Activated naive CD8-positive, alpha-beta T cell treated with anti-CD3 and anti-CD28 coated beads, Interleukin-2, amount 50 U/mL, for 16 hours (primary cell): ENCODE measurements around the gene PHTF2.

Source experiments
- DNase-seq: peaks from one replicate; pipeline ENCODE4 v3.0.0-alpha.2; 2020; ENCODE audit warnings: low read depth, low spot score

PHTF2 gene

DNA sequence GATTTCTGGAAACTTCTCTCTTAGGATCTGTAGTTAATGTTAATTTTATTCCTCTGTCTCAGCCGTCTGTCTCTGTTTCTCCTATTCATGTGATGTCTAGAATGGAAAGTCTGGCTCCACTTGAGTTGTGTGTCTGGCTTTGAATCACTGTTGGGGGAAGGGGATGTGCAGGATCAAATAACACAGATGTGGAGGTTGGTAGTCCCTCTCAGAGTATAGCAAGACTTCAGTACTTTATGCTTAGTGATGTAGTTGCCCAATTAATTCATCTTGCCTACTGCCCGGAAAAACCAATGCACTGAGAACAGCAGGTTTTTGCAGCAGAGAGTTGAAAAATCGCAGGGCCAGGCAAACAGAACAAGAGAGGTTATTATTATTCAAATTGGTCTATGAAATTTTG lies 79.2 kb downstream of the PHTF2 start:
- no peak for DNase-seq

DNA sequence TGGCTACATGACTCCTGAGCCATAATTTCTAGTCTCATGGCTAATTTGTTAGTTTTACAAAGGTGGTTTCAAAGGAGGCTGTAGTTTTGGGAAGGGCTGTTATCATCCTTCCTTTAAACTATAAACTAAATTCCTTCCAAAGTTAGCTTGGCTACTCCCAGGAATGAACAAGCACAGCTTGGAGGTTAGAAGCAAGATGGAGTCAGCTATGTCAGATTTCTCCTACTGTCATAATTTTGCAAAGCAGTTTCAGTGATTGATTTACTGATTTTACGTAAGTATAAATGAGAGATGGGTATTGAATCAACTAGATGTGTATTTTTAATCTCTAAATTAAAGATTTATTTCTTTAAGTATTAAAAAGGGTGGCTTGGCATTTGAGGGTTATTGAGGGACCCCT lies 79.9 kb downstream of the PHTF2 start:
- DNase-seq: no peak

DNA sequence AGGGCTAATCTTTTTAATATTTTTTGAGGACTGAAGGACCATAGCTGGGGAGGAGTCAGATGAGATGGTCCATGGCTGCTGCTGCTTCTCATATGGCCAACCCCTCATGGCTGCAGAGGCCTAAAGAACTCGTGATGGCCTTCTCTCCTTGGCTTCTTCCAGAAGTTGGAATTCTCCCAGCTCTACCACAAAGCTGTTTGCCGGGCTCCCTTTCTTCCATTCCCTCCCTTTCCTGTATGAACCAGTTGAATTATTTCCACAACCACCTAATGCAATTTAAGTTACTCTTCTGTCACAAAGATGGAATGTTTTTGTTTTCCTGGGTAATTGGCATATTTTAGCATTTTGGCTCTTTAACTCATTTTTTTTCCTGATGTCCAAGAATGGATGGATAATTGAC lies 80.7 kb downstream of the PHTF2 start:
- DNase-seq: no peak

DNA sequence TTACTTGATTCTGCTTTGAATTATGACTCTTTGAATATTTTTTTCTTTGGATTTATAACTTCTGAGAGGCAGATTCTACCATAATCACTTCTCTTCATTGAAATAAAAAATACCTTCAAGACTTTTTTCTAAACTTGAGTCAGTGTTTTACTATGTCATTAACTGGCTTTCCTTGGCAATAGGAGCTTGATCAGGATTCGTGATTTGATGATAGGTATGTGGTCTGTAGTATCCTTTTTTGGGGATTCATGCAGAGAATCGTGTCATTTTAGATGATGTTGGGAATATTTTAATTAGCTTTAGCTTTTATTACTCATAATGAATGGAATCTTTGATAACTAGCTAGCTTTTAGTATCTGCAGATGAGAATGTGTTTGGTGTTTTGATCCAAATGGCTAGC lies 83.3 kb downstream of the PHTF2 start:
- DNase-seq: no peak

DNA sequence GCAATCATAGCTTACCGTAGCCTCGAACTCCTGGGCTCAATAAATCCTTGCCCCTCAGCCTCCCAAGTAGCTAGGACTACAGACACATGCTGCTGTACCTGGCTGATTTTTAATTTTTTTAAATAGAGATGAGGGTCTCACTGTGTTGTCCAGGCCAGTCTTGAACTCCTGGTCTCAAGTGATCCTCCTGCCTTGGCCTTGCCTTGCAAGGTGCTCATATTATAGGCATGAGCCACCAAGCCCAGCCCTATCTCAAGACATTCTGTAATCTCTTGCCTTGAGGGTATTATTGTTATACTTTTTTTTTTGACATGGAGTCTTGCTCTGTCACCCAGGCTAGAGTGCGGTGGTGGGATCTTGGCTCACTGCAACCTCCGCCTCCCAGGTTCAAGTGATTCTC lies 86.6 kb downstream of the PHTF2 start:
- DNase-seq: no peak

DNA sequence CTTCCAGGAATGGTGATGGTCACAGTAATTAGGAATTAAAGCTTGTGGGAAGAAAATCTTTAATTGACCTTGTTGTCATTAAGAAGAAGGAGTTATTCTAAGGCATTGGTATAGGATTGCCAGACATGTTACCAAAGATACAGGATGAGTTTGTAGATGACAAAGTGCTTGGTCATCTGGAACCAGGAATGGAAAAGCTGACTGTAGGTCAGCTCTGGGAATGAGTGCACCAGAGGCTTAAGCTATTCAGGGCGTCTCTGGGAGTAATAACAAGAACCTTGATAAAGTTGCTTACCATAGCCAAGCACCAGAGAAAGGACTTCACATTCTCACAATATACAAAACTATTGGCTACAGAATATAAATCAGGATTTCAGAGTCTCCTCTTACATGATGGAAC lies 89.0 kb downstream of the PHTF2 start:
- DNase-seq: no peak

DNA sequence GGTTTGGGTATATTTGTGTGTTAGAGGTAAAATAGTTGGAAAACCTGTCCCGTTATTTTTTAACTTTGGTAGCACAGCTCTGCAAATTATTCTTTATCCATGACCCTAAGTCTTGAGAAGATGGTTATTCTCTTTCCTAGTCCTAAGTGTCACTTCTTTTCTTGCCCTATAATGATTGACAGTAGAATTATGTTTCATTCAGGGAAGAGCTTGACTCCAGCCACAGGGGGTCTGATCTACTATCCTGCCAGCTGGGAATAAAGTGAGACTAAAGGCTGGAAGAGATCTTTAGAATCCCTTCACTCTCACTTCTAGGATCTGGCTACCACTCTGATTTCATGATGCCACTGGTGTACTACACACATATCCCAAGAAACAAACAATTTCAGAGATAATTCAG lies 90.4 kb downstream of the PHTF2 start:
- no peak for DNase-seq

DNA sequence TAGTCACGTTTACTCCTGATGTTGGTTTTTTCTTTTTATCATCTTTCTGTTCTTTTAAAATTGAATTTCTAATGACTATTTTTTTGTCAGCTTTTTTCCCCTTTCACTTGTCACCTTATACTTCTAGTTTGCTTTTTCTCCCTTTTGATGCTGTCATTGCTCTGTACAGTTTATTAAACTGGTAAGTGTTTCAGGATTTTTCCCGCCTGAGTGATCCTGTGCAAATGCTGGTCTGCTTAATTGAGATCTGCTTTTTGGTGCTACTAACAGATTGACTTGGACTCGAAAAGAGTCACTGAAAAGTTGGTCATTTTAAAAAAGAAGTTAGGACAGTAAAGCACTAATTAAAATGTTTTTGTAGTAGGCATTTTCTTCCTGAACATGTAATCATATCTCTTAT lies 95.2 kb downstream of the PHTF2 start:
- DNase-seq: no peak

DNA sequence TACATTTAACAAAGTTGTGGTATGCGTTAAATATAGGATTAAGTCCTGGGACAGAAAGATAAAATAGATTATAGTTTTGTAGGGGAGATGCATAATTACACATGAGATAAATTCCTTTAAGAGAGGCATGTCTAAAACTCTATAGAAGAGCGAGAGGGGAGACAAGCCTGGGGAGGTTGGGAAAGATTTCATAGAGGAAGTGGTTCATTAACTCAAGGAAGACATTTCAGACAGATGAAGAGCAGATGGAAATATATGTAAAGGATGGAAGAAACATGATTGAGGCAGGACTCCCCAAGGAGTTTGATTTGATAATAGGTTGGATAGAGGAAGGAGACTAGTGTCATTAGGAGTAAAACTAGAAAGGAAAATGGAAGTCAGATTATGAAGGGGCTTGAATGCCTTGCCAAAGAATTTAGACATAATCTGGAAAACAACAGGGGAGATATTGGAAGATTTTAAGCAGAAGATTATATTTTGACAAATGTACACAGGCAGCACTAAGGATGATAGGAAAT lies 96.1 kb downstream of the PHTF2 start:
- no peak for DNase-seq

DNA sequence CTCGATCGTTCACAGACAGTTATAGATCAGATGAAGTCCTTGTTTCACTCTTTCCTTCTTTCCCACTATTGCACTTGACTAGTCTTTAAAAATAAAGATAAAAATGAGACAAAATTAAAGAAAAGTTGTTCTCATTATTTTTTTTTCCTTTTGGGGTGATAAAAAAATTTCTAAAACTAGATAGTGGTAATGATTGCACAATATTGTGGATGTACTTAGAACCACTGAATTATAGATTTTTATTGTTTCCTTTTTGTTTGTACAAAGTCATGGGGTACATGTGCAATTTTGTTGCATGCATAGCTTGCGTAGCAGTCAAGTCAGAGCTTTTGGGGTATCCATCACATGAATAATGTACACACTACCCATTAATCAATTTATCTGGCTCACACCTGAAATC lies 97.3 kb downstream of the PHTF2 start:
- no peak for DNase-seq

DNA sequence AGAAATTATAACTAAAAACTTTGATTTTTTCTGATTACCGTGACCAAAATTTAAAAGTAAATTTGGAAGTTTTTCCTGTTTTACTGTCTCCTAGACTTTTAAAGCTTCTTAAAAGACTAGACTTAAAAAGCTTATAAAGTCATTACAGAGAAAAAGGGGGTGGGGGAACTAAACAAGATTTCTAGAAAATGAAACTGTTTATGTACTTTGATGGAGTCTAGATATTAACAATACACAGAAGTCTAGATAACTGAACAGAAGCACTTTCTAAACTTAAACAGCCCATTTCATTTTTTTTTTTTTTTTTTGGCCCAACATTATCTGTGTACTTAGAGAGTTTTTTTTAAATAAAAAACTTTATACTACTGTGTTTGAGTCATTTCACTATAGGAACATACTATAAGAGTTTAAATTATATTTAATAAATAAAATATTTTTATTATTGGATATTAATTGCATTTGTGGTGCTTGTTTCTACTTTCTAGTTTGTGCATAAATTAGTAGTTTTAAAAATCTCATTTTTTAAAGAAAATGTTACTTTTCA lies 98.5 kb downstream of the PHTF2 start:
- no peak for DNase-seq

DNA sequence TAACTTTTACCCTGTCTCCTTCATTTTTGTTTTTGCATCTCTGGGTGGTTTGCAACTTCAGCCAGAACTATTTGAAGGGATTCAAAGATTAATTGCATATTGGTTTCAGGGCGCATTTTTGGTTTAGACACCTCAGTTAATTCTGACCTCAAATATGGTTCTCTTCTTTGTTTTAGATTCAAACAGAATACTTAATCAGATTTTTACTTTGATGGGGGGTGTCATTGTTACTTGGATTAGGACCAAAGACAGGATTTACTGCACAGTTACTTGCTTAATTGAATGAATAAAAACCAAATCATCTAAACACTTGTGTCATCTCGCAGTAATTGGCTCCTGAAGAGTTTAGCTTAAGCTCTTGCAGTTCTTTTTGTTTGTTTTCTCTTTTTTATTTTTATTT lies 100.9 kb downstream of the PHTF2 start:
- DNase-seq: no peak

DNA sequence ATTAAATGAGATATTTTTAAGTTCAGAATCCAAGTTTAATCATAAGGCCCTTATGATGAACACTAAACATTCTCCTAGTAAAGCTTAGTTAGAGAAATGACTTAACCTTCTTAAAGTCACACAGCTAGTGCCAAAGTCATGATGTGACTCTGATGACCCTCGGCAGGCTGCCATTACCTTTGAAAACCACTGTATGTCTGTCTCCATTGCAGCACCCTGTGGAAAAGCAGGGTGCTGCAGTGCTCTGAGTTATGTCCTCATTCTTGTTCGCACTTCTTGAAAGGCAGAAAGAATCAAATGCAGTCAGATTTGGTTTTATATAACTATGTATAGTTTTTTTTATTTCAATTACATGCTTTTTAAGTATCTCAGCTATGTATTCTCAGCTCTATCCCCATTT lies 105.0 kb downstream of the PHTF2 start:
- no peak for DNase-seq

DNA sequence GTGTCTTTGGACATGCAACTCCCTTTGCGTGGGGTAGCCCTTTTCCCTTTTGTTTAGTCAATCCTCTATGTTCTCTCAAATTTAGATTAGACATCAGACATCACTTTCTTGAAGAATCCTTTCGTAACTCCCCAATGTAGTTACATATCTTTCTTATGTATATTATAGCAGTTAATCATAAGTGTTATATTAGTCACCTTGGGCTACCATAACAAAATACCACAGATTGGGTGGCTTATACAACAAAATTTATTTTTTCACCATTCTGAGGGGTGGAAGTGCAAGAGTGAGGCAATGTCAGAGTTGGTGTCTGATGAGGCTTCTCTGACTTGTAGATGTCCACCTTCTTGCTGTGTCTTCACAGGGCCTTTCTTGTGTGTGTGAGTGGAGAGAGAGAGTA lies 105.7 kb downstream of the PHTF2 start:
- DNase-seq: no peak

DNA sequence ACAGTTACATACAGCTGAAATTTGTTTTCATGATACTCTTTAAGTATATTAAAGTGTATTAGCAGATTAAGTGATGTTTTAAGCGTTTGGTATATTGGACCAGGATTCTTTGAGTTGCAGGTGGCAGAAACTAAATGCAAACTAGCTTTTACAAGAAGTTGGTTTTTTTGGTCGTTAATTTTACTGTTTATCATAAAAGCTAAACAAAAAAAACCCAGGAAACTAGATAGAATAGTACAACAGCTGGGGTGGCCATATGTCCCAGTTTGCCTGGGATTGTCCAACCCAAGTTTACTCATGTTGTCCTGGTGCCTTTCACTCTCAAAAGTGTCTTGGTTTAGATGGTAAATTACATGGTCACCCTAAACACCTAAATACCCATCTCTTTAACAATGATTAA lies 108.7 kb downstream of the PHTF2 start:
- no peak for DNase-seq

DNA sequence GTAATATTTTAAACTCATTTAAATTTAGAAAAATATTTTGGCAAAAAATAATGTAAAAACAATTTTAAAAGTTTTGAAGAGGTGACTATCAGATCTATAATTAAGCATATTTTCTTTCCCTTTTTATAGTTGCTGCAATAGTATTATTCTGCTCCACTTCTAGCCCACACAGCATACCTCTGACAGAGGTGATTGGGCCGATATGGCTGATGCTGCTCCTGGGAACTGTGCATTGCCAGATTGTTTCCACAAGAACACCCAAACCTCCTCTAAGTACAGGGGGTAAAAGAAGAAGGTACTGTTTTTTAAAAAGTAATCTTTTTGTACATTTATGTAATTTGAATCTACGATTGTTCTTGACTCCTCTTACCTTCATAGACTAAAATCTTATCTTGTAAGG lies 110.1 kb downstream of the PHTF2 start:
- DNase-seq: no peak

DNA sequence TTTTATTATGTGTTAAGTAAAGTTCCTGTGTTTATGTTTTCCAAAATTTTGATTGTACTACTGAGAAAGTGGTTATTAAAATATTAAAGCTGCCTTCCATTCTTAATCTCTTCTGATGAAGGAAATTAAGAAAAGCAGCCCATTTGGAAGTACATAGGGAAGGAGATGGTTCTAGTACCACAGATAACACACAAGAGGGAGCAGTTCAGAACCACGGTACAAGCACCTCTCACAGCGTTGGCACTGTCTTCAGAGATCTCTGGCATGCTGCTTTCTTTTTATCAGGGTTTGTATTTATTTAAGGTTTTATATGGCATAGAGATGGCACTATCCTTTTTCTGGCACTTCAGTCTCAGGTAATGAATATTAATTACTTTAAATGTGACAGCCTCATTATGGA lies 111.6 kb downstream of the PHTF2 start:
- no peak for DNase-seq

DNA sequence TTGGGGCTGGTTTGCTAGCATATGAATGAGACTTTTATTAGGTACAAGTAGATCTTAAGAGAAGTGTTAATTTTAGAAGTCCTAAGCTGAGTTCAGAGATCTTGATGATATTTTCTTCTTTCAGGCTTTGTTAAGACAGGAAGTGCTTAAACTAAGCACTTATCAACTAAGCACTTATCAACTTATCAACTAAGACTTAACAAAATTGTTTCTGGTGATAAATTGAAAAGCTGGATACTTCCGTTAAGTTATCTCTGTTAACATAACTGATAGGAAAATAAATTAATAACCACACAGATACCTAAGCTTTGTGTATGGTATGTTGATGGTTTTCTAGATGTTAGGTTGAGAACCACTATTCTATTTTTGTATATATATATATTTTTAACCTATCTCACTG lies 113.7 kb downstream of the PHTF2 start:
- no peak for DNase-seq

DNA sequence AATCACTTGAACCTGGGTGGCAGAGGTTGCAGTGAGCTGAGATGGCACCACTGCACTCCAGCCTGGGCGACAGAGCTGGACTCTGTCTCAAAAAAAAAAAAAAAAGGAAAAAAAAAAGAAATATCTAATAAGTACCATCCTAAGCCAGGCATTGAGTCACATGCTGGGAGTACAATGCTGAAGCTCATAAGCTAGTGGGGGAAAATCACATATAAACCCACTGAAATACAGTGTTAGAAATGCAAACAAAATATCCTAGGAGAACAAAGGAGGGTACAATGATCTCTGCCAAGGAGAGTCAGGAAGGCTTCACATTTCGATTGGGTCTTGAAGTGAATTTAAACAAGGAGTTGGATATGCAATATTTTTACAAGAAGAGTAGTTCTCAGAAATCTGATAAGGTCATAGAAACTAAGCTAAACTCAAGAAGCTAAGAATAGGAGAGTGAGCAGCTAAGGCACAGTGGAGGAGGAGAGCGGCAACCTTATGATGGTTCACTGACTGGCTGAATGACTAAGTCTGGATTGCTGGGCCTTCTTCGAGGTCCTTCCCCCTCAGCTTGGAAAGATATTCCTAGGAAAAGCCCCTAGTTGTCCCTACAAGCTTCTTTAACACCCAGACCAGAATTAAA lies 115.5 kb downstream of the PHTF2 start:
- DNase-seq: no peak

DNA sequence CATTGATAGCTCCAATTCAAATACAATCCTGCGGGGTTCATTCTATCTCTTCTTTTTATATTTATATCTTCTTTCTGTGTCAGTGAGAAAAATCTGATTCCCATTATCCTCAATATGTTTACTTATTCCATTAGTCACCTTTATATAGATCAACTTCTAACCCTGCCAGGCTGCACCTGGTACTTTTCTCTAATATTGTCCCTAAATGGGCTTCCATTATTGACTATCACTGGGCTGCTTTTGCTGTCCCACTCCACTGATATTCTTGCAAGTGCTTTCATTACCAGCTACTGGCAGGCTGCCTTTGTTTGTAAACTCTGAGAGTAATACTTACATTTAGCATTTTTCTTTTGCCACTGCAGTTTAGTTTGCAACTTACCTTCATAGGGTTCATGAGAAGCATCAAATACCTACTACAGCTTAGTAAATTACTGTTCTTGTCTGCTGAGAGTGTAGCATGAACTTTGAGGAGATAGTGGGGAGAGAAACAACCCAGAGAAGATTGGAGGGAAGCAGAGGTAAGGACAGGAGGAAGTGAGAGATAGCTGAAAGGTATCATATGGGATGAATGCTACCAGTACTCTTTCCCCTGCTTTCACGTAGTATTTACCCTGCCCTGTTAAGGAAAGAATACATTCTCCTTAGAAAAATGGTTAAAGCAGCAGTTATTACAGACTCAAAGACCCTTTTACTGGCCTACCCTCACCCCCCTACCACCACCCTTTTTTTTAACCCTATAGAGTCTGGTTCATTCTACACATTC lies 119.1 kb downstream of the PHTF2 start:
- no peak for DNase-seq

DNA sequence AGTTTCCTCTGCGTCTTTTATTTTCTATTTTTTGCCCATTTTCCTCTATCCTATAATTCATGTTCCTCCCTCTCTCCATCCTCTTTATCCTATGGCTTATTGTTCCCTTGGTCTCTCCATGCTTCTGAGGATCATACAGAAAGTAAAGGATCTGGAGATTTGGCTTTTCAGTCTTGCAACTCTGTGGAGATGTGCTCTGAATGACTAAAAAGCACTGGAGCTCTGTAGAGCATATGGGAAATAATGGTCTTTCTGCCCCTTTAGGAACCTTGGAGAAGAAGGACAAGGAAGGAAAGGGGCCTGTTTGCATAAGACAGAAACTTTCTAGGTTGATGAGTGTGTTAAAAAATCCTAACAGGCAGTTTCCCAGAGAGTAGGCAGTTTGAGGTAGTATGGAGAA lies 120.1 kb downstream of the PHTF2 start:
- DNase-seq: no peak

DNA sequence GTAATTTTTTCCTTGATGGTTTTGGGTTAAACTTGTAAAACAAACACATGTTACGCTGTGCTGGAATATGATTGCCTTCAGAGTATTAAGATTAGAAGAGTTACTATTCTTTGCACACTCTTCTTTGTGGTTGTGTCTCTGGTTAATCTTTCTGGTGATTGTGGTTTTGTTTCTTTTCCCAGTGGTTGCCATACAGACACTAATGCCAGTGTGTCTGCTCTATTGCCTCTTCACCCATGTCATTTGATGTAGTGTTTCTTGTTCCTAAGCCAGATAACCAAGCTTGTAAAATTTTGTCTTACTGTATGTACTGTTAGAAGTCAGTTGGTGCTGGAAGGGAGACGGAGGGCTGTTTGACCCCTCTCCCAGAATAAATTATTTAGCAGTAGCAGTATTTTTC lies 124.8 kb downstream of the PHTF2 start:
- DNase-seq: no peak

DNA sequence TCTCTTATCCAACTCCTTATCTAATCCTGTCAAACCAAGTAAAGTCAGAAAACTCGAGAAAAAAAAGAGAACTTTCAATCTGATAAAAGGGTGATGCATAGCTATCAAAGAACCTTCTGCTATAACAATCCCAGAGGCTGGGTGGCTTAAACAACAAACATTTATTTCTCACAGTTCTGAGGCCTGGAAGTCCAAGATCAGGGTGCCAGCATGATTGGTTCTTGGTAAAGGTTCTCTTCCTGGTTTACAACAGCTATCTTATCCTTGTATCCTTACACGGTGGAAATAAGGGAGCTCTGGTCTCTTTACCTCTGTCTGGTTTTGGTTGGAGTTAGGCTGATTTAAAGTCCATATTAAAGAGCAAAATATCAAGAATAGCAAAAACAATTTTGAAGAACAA lies 131.9 kb downstream of the PHTF2 start:
- no peak for DNase-seq
